Endothelial cell of umbilical vein (primary cell): Measurements from ENCODE around the gene SPRYD3. TPM values are rescaled to one million over a fixed set of nuclear protein-coding genes. Genes with fewer than 3 reads are reported as not detected.

ENCODE experiments used
- BruUV-seq: library from RNA; stranded (reverse); fragments of 400-500 nt; replicated peaks from 2 replicates; lab custom pipeline; 2021; lab: Mats Ljungman, UMichigan
- CTCF ChIA-PET: fragments of 300-600, 350-600 bp; sonication (Branson Sonifier 250); formaldehyde crosslinking; loops from one replicate; lab custom pipeline; 2021; ENCODE audit warnings: antibody characterized with exemption, inconsistent platforms; lab: Charles Lee
- POLR2A ChIA-PET: fragments of 300-600, 350-600 bp; sonication (Branson Sonifier 250); formaldehyde crosslinking; loops from one replicate; lab custom pipeline; 2021; ENCODE audit warnings: antibody characterized with exemption, inconsistent platforms; lab: Charles Lee
- DNase-seq: peaks from one replicate; pipeline ENCODE4 v3.0.0-alpha.2; 2011; ENCODE audit warnings: low read depth, low spot score
- FAIRE-seq: peaks from 2 replicates; lab custom pipeline; 2011; peaks lifted over from hg19 to GRCh38; lab: Jason Lieb, UNC
- H2AFZ ChIP-seq: 2 replicates; pipeline ENCODE4 v1.6.0; 2012; ENCODE audit warnings: low read depth, low read length, control low read depth, inconsistent platforms
- H3K27ac ChIP-seq: 2 replicates; pipeline ENCODE4 v1.5.1; 2011; ENCODE audit warnings: low read depth, mild to moderate bottlenecking, control low read depth, low read length, moderate library complexity; ENCODE audit not compliant: insufficient read depth
- H3K27me3 ChIP-seq, 2 experiments: 2 replicates each; pipeline versions ENCODE4 v1.6.0 to v1.6.1; 2011; ENCODE audit warnings: low read length in 2 of 2, mixed read lengths in 1 of 2; ENCODE audit not compliant: control insufficient read depth in 2 of 2, insufficient read depth in 2 of 2
- H3K36me3 ChIP-seq, 2 experiments: 2 replicates in 1 of 2; 3 replicates in 1 of 2; pipeline ENCODE4 v1.5.1; 2011; ENCODE audit warnings: low read length in 2 of 2, mild to moderate bottlenecking in 1 of 2, moderate library complexity in 1 of 2; ENCODE audit not compliant: control insufficient read depth in 2 of 2, insufficient read depth in 2 of 2; ENCODE audit errors: extremely low read depth in 1 of 2
- H3K4me1 ChIP-seq: 3 replicates; pipeline ENCODE4 v1.5.1; 2011; ENCODE audit warnings: mild to moderate bottlenecking, low read length; ENCODE audit not compliant: control insufficient read depth, insufficient read depth; ENCODE audit errors: extremely low read depth
- H3K4me2 ChIP-seq: 2 replicates; pipeline ENCODE4 v1.6.1; 2011; ENCODE audit warnings: low read length, control low read depth, mixed read lengths; ENCODE audit not compliant: insufficient read depth
- H3K4me3 ChIP-seq, 3 experiments: fragments of 200-600 bp in 1 of 3; sonication (generic), shearing (Covaris generic) in 1 of 3; replicated peaks in 1 of 3; 2 replicates each; pipeline ENCODE4 v1.5.1; 2011 to 2016; ENCODE audit warnings: control low read depth in 3 of 3, low read length in 3 of 3, mild to moderate bottlenecking in 2 of 3, inconsistent platforms in 1 of 3, low read depth in 1 of 3, moderate library complexity in 1 of 3; ENCODE audit not compliant: insufficient read depth in 1 of 3
- H3K79me2 ChIP-seq: 2 replicates; pipeline ENCODE4 v1.6.0; 2012; ENCODE audit warnings: low read length, inconsistent platforms; ENCODE audit not compliant: control insufficient read depth, insufficient read depth
- H3K9ac ChIP-seq: replicated peaks from 2 replicates; pipeline ENCODE3; 2011; ENCODE audit warnings: low read length, control low read depth; ENCODE audit not compliant: insufficient read depth; ENCODE audit errors: extremely low read depth
- H3K9me1 ChIP-seq: replicated peaks from 3 replicates; pipeline ENCODE4 v1.6.0; 2011; ENCODE audit warnings: mild to moderate bottlenecking, low read length; ENCODE audit not compliant: control insufficient read depth, insufficient read depth; ENCODE audit errors: extremely low read depth
- H3K9me3 ChIP-seq: replicated peaks from 2 replicates; pipeline ENCODE4 v1.5.1; 2012; ENCODE audit warnings: low read length, inconsistent platforms; ENCODE audit not compliant: control insufficient read depth, insufficient read depth
- H4K20me1 ChIP-seq: replicated peaks from 2 replicates; pipeline ENCODE3; 2011; ENCODE audit warnings: mild to moderate bottlenecking, low read length; ENCODE audit not compliant: control insufficient read depth, insufficient read depth; ENCODE audit errors: extremely low read depth
- CTCF ChIP-seq, 2 donors: IDR thresholded peaks; 1 replicate in 1 of 2; 2 replicates in 1 of 2; pipeline ENCODE4 v1.5.1; 2011; ENCODE audit warnings: low read length in 2 of 2, mild to moderate bottlenecking in 2 of 2, moderate library complexity in 2 of 2, control low read depth in 1 of 2, inconsistent platforms in 1 of 2, low read depth in 1 of 2; ENCODE audit not compliant: insufficient read depth in 1 of 2; ENCODE audit errors: extremely low read depth in 1 of 2
- EZH2 ChIP-seq: IDR thresholded peaks from 2 replicates; pipeline ENCODE4 v1.6.1; 2012; ENCODE audit warnings: borderline replicate concordance, low read depth, mild to moderate bottlenecking, moderate library complexity, low read length, inconsistent platforms; ENCODE audit not compliant: severe bottlenecking
- FOS ChIP-seq: IDR thresholded peaks from 2 replicates; pipeline ENCODE4 v1.6.1; 2011; ENCODE audit warnings: mild to moderate bottlenecking, low read length, moderate library complexity, borderline replicate concordance; ENCODE audit not compliant: insufficient read depth
- GATA2 ChIP-seq: IDR thresholded peaks from 2 replicates; pipeline ENCODE4 v1.7.0; 2011; ENCODE audit warnings: low read depth, mild to moderate bottlenecking, moderate library complexity, mixed read lengths, low read length; ENCODE audit not compliant: insufficient read length, insufficient read depth
- JUN ChIP-seq: IDR thresholded peaks from 2 replicates; pipeline ENCODE4 v1.6.1; 2011; ENCODE audit warnings: borderline replicate concordance, low read depth; ENCODE audit not compliant: insufficient read length, insufficient read depth
- MAX ChIP-seq: IDR thresholded peaks from 2 replicates; pipeline ENCODE4 v1.6.1; 2011; ENCODE audit not compliant: insufficient read depth, insufficient read length
- MYC ChIP-seq: IDR thresholded peaks from one replicate; pipeline ENCODE4 v1.6.1; 2011; ENCODE audit warnings: mild to moderate bottlenecking, low read depth, low read length
- POLR2A ChIP-seq: IDR thresholded peaks from 2 replicates; pipeline ENCODE4 v1.6.1; 2012; ENCODE audit warnings: low read depth, mild to moderate bottlenecking, control low read depth, low read length
- POLR2AphosphoS5 ChIP-seq: IDR thresholded peaks from 2 replicates; pipeline ENCODE4 v1.6.1; 2012; ENCODE audit warnings: low read depth, mild to moderate bottlenecking, control low read depth, low read length, moderate library complexity; ENCODE audit not compliant: insufficient read depth
- dilution Hi-C: fragments of 300-500 bp; cut with MboI; formaldehyde crosslinking; loops from one replicate; pipeline ENCODE4 v1.15.0; 2019; ENCODE audit warnings: low sequenced_read_pairs; ENCODE audit not compliant: extremely low pct_ligation_motif_present
- intact Hi-C: fragments of 100-400 bp; cut with micrococcal nuclease; formaldehyde crosslinking; loops from one replicate; pipeline ENCODE4 v1.10.0; 2022
- polyA plus RNA-seq, 4 experiments: library from polyadenylated mRNA; depleted of rRNA in 3 of 4; stranded (reverse) in 3 of 4; unstranded in 1 of 4; fragments of >200 nt; gene quantifications; 2 replicates each; pipeline versions ENCODE4 v1.2.1 to v1.2.3, GENCODE V29; 2011 to 2012; ENCODE audit warnings: missing spikeins in 1 of 4
- total RNA-seq: library from RNA; stranded (reverse); gene quantifications from 2 replicates; pipeline ENCODE4 v1.2.3, GENCODE V29; 2021

The SPRYD3 gene
- total and polyA plus RNA-seq, 2 donors (not counting 3 experiments of a cell fraction or from before 2014, with no cell fraction given), result 38.6 to 39.2 TPM

- ChIA-PET CTCF (no interaction called here), POLR2A (no interaction called here)
- no peak for TF ChIP-seq POLR2AphosphoS5
- no peak for TF ChIP-seq JUN
- no peak for TF ChIP-seq MYC
- TF ChIP-seq MAX, result no peak
- TF ChIP-seq CTCF (IDR thresholded peaks at IDR 0.05; ENCODE audit: extremely low read depth in 1 of 2, insufficient read depth in 1 of 2, low read depth in 1 of 2, low read length in 2 of 2), result no peak
- no peak for TF ChIP-seq GATA2
- TF ChIP-seq EZH2, result no peak
- no peak for TF ChIP-seq POLR2A
- no peak for TF ChIP-seq FOS
- DNase-seq, result no peak
- Histone ChIP-seq H3K4me2 (no peak overlapping the region), H3K9me1 (no peaks in the 10 kb centered on the region), H3K79me2 (no peaks in the 10 kb centered on the region), H2AFZ (no peak overlapping the region), H3K27ac (no peak overlapping the region), H3K4me3 (no peak overlapping the region), H3K27me3 (no peaks in the 10 kb centered on the region), H3K9me3 (no peaks in the 10 kb centered on the region), H3K4me1 (no peaks in the 10 kb centered on the region), H4K20me1 (no peaks in the 10 kb centered on the region), H3K36me3 (no peaks in the 10 kb centered on the region), H3K9ac (no peak overlapping the region)
- no peak for FAIRE-seq
- BruUV-seq, result no TSS peak
- dilution Hi-C loops (no loop called here), intact Hi-C loops (no loop called here)
Observed at GRCh38 chr12:53115112-53115890, 36.1 kb upstream of the SPRYD3 start.
